Measurements from ENCODE around the gene UBR4.

- TF ChIP-seq SIX5 (IDR thresholded peaks at IDR 0.05; ENCODE audit: low read depth, low read length) (no peak), POLR2AphosphoS5 (IDR thresholded peaks at IDR 0.05; ENCODE audit: low read depth, low read length) (no peak), USF2 (IDR thresholded peaks at IDR 0.05; ENCODE audit: low read length) (no peak)
- TF ChIP-seq, protein P1, sequence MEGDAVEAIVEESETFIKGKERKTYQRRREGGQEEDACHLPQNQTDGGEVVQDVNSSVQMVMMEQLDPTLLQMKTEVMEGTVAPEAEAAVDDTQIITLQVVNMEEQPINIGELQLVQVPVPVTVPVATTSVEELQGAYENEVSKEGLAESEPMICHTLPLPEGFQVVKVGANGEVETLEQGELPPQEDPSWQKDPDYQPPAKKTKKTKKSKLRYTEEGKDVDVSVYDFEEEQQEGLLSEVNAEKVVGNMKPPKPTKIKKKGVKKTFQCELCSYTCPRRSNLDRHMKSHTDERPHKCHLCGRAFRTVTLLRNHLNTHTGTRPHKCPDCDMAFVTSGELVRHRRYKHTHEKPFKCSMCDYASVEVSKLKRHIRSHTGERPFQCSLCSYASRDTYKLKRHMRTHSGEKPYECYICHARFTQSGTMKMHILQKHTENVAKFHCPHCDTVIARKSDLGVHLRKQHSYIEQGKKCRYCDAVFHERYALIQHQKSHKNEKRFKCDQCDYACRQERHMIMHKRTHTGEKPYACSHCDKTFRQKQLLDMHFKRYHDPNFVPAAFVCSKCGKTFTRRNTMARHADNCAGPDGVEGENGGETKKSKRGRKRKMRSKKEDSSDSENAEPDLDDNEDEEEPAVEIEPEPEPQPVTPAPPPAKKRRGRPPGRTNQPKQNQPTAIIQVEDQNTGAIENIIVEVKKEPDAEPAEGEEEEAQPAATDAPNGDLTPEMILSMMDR (IDR thresholded peaks at IDR 0.05; ENCODE audit: control extremely low read depth in 1 of 3, insufficient read depth in 1 of 3, low read depth in 1 of 3, low read length in 3 of 3): no peak
Observed at GRCh38 chr1:19054216-19054615, 155.8 kb downstream of the UBR4 start.
